Measurements from ENCODE around the gene NRL.
"Not testable (repeated sequence)": the region's sequence is repeated elsewhere in the genome, so short reads cannot be mapped to it uniquely, and the experiment has no call there.

Gene NRL

GRCh38 chr14:24036169-24036962, 78.4 kb downstream of the NRL start:
- TF ChIP-seq CTCF (IDR thresholded peaks at IDR 0.05; ENCODE audit: insufficient read depth, low read depth, low read length, missing control alignments), result peak; percentile 83
- H3K4me3 ChIP-seq (ENCODE audit: low read length), result peak overlapping the region; percentile 58
- peak; percentile 75 for DNase-seq (ENCODE audit: low read depth)

- DNase-seq (ENCODE audit: low read depth); H3K4me3 ChIP-seq (ENCODE audit: low read length): not testable (repeated sequence)
These were observed 79.0 kb downstream of the NRL start for GRCh38 chr14:24035769-24036168.

- no peak overlapping the region for H3K4me3 ChIP-seq (ENCODE audit: low read length)
- DNase-seq (ENCODE audit: low read depth), result peak; percentile 96
- TF ChIP-seq CTCF (IDR thresholded peaks at IDR 0.05; ENCODE audit: insufficient read depth, low read depth, low read length, missing control alignments), result no peak
These were observed 81.9 kb downstream of the NRL start for GRCh38 chr14:24032727-24033418.

- H3K4me3 ChIP-seq (ENCODE audit: low read length); DNase-seq (ENCODE audit: low read depth): not testable (repeated sequence)
These were observed 83.4 kb downstream of the NRL start for GRCh38 chr14:24031331-24031730.

GRCh38 chr14:24029687-24030086, 85.1 kb downstream of the NRL start:
- not testable (repeated sequence) for DNase-seq (ENCODE audit: low read depth); H3K4me3 ChIP-seq (ENCODE audit: low read length)
